AG10803 (cell line): Measurements from ENCODE around the gene SLC9C1.

Experiments used
- DNase-seq: peaks from one replicate; pipeline ENCODE4 v3.0.0; 2010; ENCODE audit warnings: low read depth
- H3K4me3 ChIP-seq: 2 replicates; pipeline ENCODE4 v1.5.1; 2011; ENCODE audit warnings: mild to moderate bottlenecking, low read length, control low read depth
- CTCF ChIP-seq: conservative IDR thresholded peaks from 2 replicates; pipeline ENCODE4 v1.5.1; 2011; ENCODE audit warnings: mild to moderate bottlenecking, low read length, control low read depth, inconsistent platforms

Gene SLC9C1

GRCh38 chr3:112131111-112131510 is 162.9 kb downstream of the SLC9C1 start:
- H3K4me3 ChIP-seq, result no peak overlapping the region
- no peak for DNase-seq
- no peak for TF ChIP-seq CTCF

GRCh38 chr3:112130638-112130993 is 163.4 kb downstream of the SLC9C1 start:
- no peak overlapping the region for H3K4me3 ChIP-seq
- no peak for TF ChIP-seq CTCF
- DNase-seq, result no peak

GRCh38 chr3:112129925-112130637 is 163.9 kb downstream of the SLC9C1 start:
- no peak overlapping the region for H3K4me3 ChIP-seq
- no peak for DNase-seq
- TF ChIP-seq CTCF, result no peak

GRCh38 chr3:112128843-112129727 is 164.9 kb downstream of the SLC9C1 start:
- TF ChIP-seq CTCF, result no peak
- no peak overlapping the region for H3K4me3 ChIP-seq
- peak; percentile 70 for DNase-seq

- no peak overlapping the region for H3K4me3 ChIP-seq
Observed at GRCh38 chr3:112127522-112128494, 166.2 kb downstream of the SLC9C1 start.

GRCh38 chr3:112126511-112126911 is 167.5 kb downstream of the SLC9C1 start:
- DNase-seq, result peak; percentile 25
- TF ChIP-seq CTCF, result no peak
- no peak overlapping the region for H3K4me3 ChIP-seq

More at GRCh38 chr3:112127522-112128494, 166.2 kb downstream of the SLC9C1 start:
- DNase-seq, result no peak
- no peak for TF ChIP-seq CTCF
